Aortic smooth muscle cell (primary cell): Measurements from ENCODE around the gene POLR2F. TPM values are rescaled to one million over a fixed set of nuclear protein-coding genes. Genes with fewer than 3 reads are reported as not detected.

Source experiments
- total RNA-seq: library from RNA; depleted of rRNA; stranded (reverse); fragments of >200 nt; gene quantifications from 2 replicates; pipeline ENCODE4 v1.2.3, GENCODE V29; 2014

The POLR2F gene
- total RNA-seq: 62.7 and 99.5 TPM in 2 replicates

DNA sequence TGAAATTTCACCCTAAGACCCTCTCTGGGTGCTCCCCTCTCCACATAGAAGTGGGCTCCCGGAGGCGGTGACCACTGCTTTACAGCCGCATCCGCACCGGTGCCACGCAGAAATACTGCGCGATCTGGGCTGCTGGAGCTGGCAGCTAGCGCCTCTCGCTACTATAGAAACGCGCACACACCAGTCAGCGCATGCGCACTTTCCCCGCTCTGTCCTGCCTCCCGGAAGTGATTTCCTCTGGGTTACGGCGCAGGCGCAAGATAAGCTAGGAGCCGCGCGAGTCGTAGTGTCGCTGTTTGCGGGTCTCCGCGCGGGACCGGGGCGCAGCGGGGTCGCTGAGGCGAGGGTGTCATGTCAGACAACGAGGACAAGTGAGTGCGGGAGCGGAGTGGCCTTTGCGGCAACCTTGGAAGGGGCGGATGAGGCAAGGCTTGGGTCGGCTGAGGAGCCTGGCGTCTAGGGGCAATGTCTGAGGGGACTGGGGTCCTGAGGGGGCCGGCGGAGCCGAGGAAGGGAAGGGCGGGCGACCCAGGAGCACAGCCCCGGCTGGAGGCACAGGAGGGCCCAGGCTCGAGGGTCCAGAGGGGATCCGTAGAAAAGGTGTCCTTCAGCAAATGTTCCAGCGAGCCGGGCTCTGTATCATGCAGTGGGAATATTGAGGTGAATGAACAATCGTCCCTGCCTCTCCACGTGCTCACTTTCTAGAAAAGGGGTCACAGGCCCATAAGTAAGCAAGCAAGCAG, at the start of gene POLR2F, which contains the start of gene C22orf23:
Gene POLR2F (plus strand): TSS at position 263 of the 743 bp plus-strand sequence. CDS start 89 bp downstream, at position 352.
Gene C22orf23 (minus strand): TSS at position 165 of the 743 bp plus-strand sequence. CDS start 452 bp downstream, outside the sequence.

DNA sequence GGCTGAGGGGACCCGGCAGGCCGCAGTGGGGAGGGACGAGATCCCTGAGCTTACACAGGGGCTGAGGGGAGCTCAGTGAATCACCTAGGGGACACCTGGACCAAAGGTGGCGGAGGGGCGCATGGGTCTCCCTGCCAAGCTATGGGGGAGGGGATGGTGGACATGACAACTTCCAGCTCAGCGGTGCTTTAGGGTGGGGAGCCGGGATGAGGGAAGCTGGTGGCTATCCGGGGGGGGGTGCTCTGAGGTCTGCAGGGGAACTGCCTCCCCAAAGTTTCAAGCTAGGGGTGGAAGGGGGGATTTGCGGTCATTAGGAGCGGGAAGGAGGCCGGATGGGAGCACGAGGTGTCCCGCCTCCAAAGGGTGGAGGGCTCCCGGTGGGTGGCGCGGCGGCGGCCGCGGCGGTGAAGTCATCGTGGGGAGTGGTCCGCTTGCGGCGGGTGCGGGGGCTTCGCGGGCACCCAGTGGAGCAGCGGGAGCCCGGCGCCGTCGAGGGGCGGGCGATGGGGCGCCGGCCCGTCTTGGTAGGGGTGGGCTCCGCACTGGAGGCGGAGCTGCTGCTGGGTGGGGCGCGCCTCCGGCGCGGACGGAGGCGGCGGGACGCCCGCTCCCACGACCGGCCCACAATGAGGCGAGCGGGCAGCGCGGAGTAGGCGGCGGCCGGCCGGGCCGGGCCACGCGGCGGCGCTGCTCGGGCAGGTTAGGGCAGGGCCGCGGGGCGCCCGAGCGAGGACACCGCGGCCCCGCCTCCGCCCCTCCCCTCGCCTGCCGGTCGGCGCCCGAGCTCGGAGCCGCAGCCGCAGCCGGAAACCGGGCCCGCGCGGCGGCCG, 47.8 kb upstream of the POLR2F start, which contains the start of gene MICALL1:
Gene MICALL1 (plus strand): TSS at position 764 of the 830 bp plus-strand sequence. CDS start 126 bp downstream, outside the sequence.

DNA sequence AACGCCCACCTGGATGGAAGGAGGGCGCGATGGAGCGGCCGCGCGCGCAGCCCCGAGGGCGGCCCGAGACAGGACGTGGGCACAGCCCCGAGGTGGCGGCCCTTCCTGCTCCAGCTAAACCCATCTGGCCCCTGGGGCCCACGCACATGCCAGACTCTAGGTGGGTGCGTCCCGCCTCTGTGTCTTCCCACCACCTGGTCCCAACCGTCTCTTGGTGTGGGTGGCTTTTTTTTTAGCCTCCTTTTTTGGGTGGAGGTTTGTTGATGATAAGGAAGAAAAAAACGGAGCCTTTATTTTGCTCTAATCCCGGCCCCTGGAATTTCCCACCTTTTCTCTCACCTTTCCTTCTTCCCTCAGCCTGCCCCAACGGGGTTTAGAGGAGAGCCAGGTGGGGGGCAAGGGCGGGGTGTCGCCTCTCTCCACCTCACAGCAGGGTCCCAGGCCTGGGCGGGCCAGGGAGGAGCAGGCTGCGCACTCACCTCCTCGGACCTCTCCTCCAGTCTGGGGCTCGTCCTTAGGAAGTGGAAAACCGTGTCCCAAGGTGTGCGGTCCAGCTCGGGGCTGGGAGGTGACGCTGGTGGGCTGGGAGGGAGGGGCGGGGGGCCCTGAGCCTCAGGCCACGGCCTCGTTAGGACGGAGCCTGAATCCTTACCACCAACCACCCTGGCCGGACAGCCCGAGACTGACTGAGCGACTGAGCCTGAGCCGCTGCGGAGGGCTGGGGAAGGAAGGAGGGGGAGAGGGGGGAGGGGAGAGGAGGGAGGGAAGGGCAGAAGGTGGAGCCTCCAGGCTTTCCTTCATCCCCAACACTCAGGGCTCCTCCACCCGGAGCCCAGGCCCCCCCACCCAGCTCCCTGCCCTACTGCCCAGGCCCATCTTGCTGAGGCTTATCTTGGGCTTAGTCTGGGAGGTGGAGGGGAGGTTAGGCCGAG, 30.6 kb downstream of the POLR2F start, which contains the start of gene SOX10:
Gene SOX10 (minus strand): TSS at position 696 of the 932 bp plus-strand sequence. CDS start 771 bp downstream, outside the sequence.

Other genes with a start within 250 kb of the POLR2F start
- 27.2 and 28.8 TPM in 2 replicates for gene GCAT, start 145.8 kb upstream of the POLR2F start, total RNA-seq
- not detected in 2 replicates for gene GALR3, start 130.3 kb upstream of the POLR2F start, total RNA-seq
- 12.9 and 16.1 TPM in 2 replicates for gene ANKRD54, start 109.4 kb upstream of the POLR2F start, total RNA-seq
- gene EIF3L, start 104.3 kb upstream of the POLR2F start, total RNA-seq: 293 and 326 TPM in 2 replicates
- 14.9 and 16.8 TPM in 2 replicates for gene MICALL1, start 47.4 kb upstream of the POLR2F start, total RNA-seq
- gene C22orf23, start 98 bp upstream of the POLR2F start, total RNA-seq: 0.37 and 0.40 TPM in 2 replicates
- gene SOX10, start 30.9 kb downstream of the POLR2F start, total RNA-seq: not detected in 2 replicates
- gene PICK1, start 103.7 kb downstream of the POLR2F start, total RNA-seq: 18.3 and 20.2 TPM in 2 replicates
- gene SLC16A8, start 130.5 kb downstream of the POLR2F start, total RNA-seq: 0.26 and 0.37 TPM in 2 replicates
- gene BAIAP2L2, start 157.0 kb downstream of the POLR2F start, total RNA-seq: 2.0 and 2.2 TPM in 2 replicates
- gene PLA2G6, start 228.1 kb downstream of the POLR2F start, total RNA-seq: 14.4 and 19.0 TPM in 2 replicates
- 41.6 and 44.0 TPM in 2 replicates for gene MAFF, start 248.3 kb downstream of the POLR2F start, total RNA-seq